NOMO-1 treated with DMSO at 0.1 percent for 48 hours (cell line): ENCODE results near the gene ZNG1A.
"Not testable (repeated sequence)": the region's sequence is repeated elsewhere in the genome, so short reads cannot be mapped to it uniquely, and the experiment has no call there.

Experiments
- DNase-seq: peaks from one replicate; lab custom pipeline; 2025; ENCODE audit not compliant: unreplicated experiment; lab: John Stamatoyannopoulos, UW

ZNG1A gene

DNA sequence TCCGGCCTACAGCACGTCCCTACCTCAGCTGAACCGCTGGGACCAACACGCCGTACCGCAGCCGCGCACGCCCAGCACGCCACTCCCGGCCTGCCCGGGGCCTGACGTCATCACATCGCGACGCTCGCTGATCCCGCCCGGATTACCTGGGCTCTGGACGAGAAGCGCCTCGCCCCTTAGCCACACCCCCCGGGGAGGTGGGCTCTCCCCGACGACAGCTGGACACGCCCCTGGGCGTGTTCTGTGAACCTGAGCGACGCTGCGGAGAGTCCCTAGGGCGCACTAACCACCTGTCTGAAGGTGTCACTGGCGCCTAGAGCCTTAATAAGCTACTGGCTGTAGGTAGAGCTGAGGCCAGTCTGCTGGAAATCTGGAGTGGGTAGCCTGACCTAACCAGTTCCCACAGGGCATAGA, at the start of gene ZNG1A:
Gene ZNG1A, minus strand, starts transcription at position 87 of the 414 bp plus-strand sequence. CDS start 87 bp downstream, outside the sequence.
- not testable (repeated sequence) for DNase-seq

DNA sequence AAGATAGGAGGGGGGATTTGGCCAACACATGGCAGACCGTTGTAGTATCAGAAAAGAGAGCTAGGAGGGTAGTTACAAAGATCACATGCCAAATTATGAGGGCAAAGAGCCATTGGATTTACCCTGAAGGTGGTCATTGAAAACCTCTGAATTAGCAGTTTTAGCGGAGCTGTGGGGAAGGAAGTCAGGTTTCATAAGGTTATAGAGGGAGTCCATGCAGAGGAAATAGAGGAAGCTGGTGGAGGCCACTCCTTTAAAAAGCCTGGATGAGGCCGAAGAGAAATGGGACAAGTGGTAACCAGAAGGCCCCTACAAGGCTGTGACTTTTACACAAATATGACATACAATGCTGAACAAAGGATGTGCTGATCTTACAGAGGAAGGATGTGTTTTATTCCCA, 49.0 kb upstream of the ZNG1A start:
- peak; percentile 56 for DNase-seq

DNA sequence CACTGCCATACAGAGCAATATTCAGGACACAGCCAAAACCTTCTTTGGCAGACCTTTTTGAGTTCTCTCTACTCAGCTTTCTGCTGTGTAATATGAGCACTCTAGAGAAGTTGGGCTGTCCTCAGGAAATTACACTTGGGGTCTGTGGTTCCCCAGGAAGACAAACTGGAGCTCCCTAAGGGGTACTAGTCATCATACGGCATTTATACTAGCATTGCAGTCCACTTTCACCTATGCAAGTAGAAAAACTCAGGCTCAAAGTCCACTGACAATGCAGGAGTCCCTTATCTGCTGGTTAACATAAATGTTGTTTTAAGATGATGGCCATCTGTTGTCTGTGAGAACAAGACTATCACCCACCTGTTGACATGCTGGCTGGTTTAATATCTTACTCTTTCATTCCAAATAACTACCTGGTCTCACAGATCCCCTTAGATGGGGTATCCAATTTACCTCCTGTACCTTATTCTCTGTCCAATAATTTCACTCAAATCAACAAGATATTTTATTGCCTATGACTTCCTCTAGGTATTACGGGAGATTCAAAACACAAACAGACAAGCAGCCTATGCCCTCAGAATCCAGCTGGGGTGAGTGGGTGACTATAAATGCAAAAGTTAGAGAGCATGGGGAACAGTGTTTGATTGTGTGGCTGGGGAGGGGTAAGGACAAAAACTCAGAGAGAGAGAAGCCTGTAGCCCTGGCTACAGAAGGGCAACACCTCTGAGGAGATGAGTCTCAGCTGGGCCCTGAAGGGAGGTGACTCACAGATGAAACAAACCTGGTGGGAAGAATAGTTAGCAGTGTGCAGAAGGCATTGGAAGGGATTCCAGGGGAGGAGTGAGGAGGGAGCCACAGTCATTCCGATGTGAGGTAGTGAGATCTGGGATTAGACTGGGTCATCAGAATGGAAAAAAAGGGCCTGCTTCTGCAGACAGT, 46.0 kb upstream of the ZNG1A start:
- DNase-seq: no peak

DNA sequence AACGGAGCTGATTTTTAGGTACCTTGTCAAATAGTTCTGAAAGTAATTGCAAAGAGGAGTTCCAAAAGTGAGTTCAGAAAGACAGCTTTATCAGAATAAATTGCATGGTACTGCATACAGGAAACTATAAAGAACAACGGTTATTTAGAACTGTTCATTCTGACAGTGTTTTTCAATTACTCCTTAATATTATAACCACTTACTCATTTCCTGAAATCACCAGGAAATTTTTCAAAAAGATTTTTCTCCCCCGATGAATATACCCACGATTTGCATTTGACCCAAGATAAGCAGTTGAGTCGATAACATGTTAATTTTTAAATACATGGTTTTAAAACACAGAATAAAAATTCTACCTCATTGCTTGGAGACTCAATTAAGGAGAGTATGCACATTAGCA, 45.2 kb upstream of the ZNG1A start:
- no peak for DNase-seq

DNA sequence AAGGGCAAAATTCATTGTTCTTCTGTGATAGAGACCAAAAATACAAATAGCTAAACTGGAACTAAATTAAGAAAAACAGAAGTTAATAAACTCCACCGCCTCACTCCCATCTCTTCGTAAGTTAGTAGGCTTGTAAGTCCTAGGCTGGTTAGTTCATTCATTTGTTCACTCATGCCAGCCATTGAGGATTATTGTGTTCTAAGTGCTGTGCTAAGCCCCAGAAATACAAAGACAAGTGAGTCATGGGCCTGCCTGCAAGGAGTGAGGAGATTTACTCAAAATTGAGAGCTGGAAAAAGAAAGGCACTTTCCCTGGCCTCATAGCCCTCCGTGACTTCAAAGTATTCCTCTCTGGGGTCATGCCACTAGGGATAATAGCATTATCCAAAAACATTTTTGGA, 44.3 kb upstream of the ZNG1A start:
- no peak for DNase-seq

DNA sequence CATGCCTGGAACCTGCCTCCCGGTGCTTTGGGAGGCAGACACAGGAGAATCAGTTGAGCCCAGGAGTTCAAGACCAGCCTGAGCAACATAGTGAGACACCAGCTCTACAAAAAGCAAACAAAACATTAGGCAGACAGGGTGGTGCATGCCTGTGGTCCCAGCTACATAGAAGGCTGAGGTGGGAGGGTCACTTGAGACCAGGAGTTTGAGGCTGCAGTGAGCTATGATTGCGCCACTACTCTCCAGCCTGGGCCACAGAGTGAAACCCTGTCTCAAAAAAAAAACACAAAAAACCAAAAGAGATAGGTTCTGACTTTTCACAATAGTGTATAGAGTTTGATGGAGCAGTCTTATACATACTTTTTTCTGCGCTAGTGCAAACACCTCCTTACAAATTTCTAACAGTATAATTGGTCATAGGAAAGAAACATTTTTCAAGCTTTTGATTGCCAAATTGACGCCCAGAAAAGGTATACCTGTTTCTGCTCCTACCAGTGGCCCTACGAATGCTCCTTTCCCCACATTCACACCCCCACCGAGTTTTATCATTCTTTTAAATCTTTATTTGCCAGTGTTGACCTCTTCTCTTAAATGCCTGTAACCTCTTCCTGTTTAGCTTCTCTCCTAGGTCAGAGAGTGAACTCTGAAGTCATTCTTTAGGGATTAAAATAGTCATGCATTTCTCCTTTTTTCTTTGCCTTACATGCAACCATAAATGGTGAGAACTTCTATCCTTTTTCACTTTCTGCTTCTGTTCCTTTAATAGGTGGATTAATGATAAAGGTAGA, 43.3 kb upstream of the ZNG1A start:
- peak; percentile 50 for DNase-seq

DNA sequence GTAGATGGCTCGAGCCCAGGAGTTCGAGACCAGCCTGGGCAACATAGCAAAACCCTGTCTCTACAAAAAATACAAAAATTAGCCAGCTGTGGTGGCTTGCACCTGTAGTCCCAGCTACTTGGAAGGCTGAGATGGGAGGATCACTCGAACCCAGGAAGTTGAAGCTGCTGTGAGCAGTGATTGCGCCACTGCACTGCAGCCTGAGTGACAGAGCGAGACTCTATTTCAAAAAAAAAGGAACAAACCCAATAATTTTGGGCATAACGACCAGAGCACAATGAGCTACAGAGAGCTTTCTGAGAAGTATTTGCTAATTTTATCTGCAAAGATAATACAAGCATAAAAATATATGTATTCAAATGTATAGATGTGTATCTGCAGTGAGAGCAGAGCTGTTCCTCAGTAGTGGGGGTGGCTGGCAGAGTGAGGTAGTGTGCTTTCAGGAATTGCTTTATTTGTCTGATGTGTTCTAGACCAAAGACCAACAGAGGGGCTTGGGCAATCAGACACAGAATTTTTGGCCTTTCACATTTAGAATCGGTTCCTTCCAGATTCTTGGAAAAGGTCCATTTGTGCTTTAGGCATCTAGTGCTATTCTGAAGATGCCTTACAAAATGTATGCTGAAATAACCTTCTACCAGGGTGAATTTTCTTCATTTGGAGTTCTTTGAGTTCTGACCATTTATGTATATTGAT, 41.0 kb upstream of the ZNG1A start:
- peak; percentile 19 for DNase-seq

DNA sequence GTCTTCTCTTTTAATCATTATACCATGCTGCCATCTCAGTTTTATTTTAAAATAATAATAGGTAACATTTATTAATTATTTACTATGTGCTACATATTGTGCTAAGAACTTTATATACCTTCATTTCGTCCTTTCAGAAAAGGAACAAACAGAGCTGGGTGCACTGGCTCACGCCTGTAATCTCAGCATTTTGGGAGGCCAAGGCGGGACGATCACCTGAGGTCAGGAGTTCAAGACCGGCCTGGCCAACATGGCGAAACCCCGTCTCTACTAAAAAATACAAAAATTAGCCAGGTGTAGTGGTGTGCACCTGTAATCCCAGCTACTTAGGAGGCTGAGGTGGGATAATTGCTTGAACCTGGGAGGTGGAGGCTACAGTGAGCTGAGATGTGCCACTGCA, 40.2 kb upstream of the ZNG1A start:
- DNase-seq: not testable (repeated sequence)

DNA sequence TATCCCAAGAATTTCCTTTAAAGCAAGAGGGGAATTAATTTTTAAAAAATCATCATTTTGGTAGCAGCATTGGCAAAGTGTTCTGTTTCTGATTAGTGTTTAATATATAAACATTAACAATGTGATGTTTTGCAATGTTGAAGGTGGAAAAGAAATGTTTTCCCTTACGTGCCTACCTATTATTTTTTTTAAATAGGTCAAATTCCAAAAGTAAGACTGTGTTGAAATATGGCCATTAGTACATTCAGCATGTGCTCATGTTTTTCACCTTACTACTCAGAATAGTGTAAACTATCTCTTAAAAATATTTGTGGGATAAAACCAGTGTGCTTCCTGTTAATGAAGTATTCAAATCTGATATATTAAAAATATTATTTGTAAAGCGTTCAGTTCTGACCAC, 39.1 kb upstream of the ZNG1A start:
- no peak for DNase-seq

DNA sequence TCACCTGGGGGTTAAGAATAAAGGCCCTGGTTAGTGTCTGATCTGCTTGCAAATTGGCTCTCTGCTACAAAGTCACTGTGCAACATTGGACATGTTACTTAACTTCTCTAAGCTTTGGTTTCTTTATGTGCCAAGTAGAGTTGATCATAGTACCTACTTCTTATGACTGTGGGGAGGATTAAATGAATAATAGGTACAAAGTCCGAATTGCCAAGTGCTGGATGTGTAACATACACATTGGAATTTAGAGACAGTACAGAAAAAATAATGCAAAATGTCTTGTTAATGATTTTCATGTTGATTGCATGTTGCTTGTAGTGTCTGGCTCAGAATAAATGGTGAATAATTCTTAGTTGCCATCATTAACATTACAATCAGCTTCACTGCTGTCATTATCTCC, 38.0 kb upstream of the ZNG1A start:
- DNase-seq: no peak

DNA sequence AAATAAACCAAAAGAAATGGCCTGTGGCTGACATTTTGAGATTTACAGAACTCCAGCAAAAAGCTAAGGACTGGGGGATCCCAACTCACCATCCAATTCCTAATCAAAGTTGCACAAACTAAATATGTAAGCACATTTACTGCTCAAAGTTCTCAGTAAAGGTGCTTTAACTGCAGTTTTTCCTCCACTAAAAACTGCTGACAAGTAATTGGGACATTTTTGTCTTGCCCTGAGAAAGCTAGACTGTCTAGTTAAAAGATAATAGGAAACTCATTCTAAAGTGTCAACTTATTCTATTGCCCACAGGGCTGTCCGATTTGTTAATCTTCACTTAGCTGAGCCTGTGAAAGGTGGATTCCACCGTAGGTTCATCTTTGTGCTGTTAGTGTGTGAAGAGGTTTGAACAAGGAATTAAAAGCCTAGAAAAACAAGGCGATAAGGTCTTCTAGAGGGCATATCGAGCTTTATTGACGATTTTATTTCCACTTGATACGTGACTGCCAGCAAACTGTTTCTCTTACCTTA, 36.8 kb upstream of the ZNG1A start:
- no peak for DNase-seq

DNA sequence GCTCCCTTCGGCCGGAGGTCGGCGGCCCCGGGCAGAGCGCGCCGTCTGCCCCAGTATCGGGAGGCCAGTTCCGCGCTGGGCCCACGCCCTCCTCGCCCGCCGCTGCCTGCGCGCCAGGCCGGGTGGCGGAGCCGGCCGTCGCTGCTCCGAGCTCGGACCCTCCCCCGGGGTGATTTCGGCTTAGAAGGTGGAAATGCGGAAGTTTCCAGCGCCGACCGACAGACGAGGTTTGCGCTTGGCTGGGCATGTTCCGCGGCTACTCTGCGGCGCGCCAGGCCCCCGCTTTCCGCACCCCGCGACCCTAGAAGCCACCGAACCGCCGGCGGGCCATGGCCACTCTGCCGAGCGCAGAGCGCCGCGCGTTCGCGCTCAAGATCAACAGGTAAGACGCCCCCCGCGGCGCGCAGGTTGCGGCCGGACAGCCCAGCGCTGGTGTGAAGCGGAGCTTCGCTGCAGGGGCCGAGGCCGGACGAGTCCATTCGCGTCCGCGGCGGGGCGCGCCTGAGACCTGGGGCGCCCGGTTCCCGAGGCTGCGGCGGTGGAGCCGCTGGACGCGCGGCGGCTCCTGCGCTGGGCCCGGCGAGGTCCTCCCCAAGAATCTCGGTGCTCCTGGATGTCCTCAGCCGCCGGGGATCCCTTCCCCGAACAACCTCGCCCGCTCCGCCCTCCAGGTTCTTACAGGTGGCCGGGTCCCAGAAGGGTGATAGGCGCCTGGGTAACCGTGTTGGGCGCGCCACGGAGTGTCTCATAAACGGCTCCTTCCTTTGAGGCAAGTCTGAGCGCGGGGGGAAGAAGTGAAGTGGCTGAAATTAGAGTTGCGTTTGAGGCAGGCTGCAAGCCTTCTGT, 36.0 kb upstream of the ZNG1A start, which contains the start of gene DOCK8:
Gene DOCK8, plus strand, starts transcription at position 218 of the 846 bp plus-strand sequence. Its CDS starts 112 bp downstream, at position 330.
- DNase-seq: peak; percentile 62

DNA sequence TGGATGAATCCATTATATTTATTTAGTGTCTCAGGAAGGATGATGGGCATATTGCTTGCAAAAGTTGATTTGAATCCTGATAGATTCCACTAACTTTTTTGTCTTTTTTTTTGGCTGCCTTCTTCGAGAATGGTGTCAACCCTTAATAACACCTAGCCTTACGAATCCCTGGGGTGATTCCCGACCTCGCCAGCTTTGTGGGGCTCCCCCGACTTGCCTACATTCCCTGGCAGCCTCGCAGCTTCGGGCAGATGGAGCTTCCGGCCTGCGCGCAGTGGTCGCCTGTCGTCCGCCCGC, 35.4 kb upstream of the ZNG1A start:
- DNase-seq: no peak

DNA sequence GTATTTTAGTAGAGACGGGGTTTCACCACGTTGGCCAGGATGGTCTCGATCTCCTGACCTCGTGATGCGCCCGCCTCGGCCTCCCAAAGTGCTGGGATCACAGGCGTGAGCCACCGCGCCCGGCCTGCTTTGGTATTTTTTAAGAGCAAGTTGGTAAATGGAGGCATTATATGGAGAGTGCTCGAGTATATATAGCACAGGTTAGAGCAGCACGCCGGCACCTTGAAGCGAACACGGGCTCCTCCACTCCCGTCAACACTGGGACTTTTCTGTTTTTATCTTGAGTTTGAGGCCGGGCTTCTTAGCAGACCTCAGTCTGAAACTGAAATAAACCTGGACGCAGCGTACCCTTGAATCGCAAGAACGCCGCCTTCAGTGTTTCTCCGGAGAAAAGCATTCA, 35.0 kb upstream of the ZNG1A start:
- not testable (repeated sequence) for DNase-seq

DNA sequence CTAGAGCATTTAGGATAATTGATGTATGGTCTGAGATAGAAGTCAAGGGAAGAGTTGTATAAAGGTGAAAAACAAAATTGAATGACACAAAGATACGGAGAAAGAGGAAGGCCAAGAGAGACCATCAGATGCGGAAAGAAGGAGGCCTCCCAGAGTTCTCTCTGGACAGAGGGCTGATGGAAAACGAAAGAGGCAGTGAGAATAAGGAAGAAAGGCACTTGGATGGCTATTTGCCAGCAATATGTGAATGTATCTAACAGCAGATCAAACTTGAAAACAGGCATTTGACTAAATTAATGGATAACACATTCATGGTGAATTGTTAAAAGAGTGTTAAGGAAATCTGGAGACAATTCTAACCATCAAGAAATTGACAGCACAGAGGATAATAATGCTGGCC, 33.4 kb upstream of the ZNG1A start:
- peak; percentile 47 for DNase-seq

DNA sequence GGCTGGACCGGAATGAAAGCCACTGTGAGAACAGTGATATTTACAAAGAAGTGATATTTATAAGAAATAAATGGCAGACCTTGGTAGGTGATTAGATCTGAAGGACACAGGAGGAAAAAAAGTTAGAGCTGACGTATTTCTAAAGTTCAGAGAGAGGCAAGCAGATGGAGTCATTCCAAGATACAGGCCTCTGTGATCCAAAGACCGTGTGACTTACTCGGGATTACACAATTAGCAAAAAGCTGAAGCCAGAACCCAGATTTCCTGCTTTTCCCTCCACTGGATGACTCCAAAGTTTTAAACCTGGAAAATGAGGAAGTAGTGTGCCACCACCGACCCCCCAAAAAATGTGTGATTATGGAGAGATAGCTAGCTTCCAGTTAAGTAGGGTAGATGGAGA, 32.7 kb upstream of the ZNG1A start:
- DNase-seq: no peak

DNA sequence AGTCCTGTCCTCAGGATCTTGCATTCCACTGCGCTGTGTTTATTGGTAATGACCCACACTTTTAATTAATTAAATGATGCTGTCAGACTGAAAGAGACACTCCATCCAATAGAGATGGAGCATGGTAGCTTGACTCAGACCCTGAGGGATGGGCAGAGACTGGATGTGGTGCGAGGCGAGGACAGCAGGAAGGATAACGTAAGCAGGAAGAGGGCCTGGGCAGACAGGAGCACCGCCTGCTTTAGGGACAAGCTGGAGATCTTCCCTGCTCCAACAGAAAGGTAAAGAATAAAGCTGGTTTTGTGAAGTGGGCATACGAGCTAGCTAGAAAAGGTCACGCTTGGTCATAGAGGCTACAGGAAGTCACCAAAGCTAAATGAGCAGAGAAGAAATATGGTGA, 32.2 kb upstream of the ZNG1A start:
- DNase-seq: no peak

DNA sequence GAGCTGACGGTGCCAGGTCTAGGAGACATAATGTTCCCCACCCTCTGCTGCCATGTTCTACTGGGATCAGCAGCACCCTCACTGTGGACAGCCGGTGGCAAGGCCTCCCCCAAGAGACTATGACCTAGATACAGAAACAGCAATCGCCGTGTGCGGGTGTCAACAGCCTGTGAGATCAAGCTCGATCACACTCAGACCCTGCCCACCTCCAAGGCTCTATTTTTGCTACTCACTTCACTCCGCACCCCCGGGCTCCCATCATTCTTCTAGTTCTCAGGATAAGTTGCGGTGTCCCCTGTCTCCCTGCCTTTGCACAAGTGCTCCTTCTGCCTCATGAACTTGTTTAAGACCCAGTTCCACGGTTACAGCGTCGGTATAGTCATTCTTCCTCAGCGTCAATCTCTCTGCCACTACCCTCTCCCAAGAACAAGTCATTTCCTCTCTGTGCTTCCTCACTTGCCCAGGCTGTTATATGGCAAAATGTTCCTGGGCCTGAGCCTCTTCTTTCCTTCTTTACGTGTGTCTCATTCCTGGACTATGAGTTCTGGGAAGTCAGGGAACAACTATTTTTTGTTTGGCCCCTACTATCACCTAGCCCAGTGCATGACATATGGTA, 30.4 kb upstream of the ZNG1A start:
- DNase-seq: no peak

DNA sequence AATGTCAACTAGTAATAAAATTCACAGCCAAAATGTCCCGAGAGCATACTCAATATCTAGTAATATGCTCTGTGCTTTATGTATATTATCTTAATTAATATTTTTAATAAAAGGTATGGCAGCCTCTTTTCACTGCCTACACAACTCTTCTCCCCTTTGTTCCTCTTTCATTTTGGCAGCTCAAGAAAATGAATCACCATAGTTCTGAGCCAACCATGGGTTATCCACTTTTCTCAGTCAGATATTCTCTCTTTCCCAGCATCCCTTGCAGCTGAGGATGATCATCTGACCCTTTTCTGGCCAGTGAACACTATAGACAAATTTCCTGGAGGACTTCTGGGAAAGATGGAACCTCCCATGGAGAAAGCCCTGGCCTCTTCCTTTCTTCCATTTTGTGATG, 27.6 kb upstream of the ZNG1A start:
- DNase-seq: no peak

DNA sequence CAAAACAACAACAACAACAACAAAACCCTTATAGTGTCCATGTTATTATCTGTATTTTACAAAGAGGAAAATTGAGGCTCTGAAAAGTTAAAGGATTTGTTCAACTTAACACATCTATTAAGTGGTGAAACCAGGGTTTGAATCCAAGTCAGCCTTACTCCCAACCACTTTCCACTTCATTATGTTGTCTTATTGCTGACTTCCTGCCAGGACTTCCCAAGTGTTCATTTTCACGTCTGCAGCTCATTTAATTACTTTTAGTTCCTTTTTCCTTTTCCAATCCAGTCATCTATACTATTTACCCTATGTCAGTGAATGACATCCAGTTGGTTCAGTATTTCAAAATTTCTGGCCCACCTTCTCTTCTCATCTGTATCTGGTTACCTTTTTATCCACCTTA, 20.7 kb upstream of the ZNG1A start:
- not testable (repeated sequence) for DNase-seq
